ENCODE results near the gene SLC4A7.
"Not testable (repeated sequence)": the region's sequence is repeated elsewhere in the genome, so short reads cannot be mapped to it uniquely, and the experiment has no call there.

SLC4A7 gene

GRCh38 chr3:27454461-27454860 is 29.7 kb downstream of the SLC4A7 start:
- TF ChIP-seq CTCF (IDR thresholded peaks at IDR 0.05; ENCODE audit: insufficient read depth, missing control alignments), result no peak
- DNase-seq (ENCODE audit: insufficient read length, low spot score) (no peak), FAIRE-seq (no peak)

GRCh38 chr3:27452368-27453090 is 31.7 kb downstream of the SLC4A7 start:
- DNase-seq (ENCODE audit: insufficient read length, low spot score) (no peak), FAIRE-seq (no peak)
- TF ChIP-seq CTCF (IDR thresholded peaks at IDR 0.05; ENCODE audit: insufficient read depth, missing control alignments), result no peak

DNA sequence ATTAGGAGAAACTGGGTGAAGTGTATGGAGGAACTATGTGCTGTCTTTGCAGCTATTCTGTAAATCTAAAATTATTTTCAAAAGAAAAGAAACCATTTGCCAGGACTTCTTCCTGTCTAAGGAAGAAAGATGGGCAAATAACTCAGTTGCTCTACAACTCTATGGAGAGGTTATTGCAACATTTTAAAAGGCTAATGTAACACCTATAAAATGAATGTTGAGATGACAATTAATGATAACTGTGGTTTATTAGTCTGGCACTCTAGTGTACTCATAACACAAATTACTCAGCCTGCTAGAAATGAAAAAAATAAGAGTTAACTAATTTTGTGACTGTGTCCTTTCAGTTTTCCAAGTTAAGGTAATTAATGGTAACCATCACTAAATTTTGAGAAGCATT is 32.3 kb downstream of the SLC4A7 start:
- TF ChIP-seq CTCF (IDR thresholded peaks at IDR 0.05; ENCODE audit: insufficient read depth, missing control alignments), result no peak
- FAIRE-seq, result no peak
- DNase-seq (ENCODE audit: insufficient read length, low spot score), result no peak

GRCh38 chr3:27451251-27451650 is 32.9 kb downstream of the SLC4A7 start:
- FAIRE-seq, result no peak
- no peak for DNase-seq (ENCODE audit: insufficient read length, low spot score)
- no peak for TF ChIP-seq CTCF (IDR thresholded peaks at IDR 0.05; ENCODE audit: insufficient read depth, missing control alignments)

- FAIRE-seq (no peak), DNase-seq (ENCODE audit: insufficient read length, low spot score) (no peak)
Measured at GRCh38 chr3:27449530-27450150, 34.5 kb downstream of the SLC4A7 start.

DNA sequence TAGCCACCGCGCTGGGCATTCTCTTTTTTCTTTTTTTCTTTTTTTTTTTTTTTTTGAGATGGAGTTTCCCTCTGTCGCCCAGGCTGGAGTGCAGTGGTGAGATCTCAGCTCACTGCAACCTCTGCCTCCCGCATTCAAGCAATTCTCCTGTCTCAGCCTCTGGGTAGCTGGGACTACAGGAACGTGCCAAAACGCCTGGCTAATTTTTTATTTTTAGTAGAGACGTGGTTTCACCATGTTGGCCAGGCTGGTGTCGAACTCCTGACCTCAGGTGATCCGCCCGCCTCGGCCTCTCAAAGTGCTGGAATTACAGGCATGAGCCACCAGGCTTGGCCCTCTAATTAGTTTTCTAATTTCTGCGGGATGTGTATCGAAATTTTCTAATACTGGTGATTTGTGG is 41.2 kb downstream of the SLC4A7 start:
- not testable (repeated sequence) for FAIRE-seq

More at GRCh38 chr3:27449530-27450150, 34.5 kb downstream of the SLC4A7 start:
- TF ChIP-seq CTCF (IDR thresholded peaks at IDR 0.05; ENCODE audit: insufficient read depth, missing control alignments), result no peak

GRCh38 chr3:27438352-27438751 is 45.8 kb downstream of the SLC4A7 start:
- not testable (repeated sequence) for FAIRE-seq; DNase-seq (ENCODE audit: insufficient read length, low spot score)

More for the DNA sequence above, 41.2 kb downstream of the SLC4A7 start:
- DNase-seq (ENCODE audit: insufficient read length, low spot score), result not testable (repeated sequence)

GRCh38 chr3:27431116-27431515 is 53.1 kb downstream of the SLC4A7 start:
- DNase-seq (ENCODE audit: insufficient read length, low spot score) (no peak), FAIRE-seq (no peak)
- no peak for TF ChIP-seq CTCF (IDR thresholded peaks at IDR 0.05; ENCODE audit: insufficient read depth, missing control alignments)

All from D721Med (cell line).